Mammary epithelial cell (primary cell): Measurements from ENCODE around the gene ATAD3C.

Experiments used
- EZH2 ChIP-seq: IDR thresholded peaks from 2 replicates; pipeline ENCODE4 v1.6.1; 2012; ENCODE audit warnings: low read length, inconsistent platforms, borderline replicate concordance
- TF ChIP-seq, protein P1 (sequence below), 2 donors: IDR thresholded peaks in 1 of 2; conservative IDR thresholded peaks in 1 of 2; 2 replicates each; pipeline ENCODE4 v1.5.1; 2011 to 2012; ENCODE audit warnings: inconsistent platforms in 2 of 2, low read length in 2 of 2, mild to moderate bottlenecking in 2 of 2, control low read depth in 1 of 2, low read depth in 1 of 2; ENCODE audit not compliant: insufficient read depth in 1 of 2; ENCODE audit errors: extremely low read depth in 1 of 2

GRCh38 chr1:1421147-1421906 is 28.2 kb upstream of the ATAD3C start, which contains the start of gene ANKRD65:
- TF ChIP-seq, protein P1, sequence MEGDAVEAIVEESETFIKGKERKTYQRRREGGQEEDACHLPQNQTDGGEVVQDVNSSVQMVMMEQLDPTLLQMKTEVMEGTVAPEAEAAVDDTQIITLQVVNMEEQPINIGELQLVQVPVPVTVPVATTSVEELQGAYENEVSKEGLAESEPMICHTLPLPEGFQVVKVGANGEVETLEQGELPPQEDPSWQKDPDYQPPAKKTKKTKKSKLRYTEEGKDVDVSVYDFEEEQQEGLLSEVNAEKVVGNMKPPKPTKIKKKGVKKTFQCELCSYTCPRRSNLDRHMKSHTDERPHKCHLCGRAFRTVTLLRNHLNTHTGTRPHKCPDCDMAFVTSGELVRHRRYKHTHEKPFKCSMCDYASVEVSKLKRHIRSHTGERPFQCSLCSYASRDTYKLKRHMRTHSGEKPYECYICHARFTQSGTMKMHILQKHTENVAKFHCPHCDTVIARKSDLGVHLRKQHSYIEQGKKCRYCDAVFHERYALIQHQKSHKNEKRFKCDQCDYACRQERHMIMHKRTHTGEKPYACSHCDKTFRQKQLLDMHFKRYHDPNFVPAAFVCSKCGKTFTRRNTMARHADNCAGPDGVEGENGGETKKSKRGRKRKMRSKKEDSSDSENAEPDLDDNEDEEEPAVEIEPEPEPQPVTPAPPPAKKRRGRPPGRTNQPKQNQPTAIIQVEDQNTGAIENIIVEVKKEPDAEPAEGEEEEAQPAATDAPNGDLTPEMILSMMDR (conservative IDR thresholded peaks at IDR 0.05 in 1 of 2, IDR thresholded peaks at IDR 0.05 in 1 of 2; ENCODE audit: extremely low read depth in 1 of 2, insufficient read depth in 1 of 2, low read depth in 1 of 2, low read length in 2 of 2), result no peak
- TF ChIP-seq EZH2, result no peak
